ENCODE measurements around the gene HNRNPA3. TPM values are rescaled to one million over a fixed set of nuclear protein-coding genes. Genes with fewer than 3 reads are reported as not detected.

Gene HNRNPA3
- 100 to 1,000 TPM in 3 of 4 donors, 10 to 100 TPM in 1; 73.4 to 282 (median 190) TPM for polyA plus RNA-seq
- long read RNA-seq, donor 1, result 0 reads
- long read RNA-seq, donor 2, full-length matches to known transcripts, result 11 of 93 reads
- long read RNA-seq, donor 2, partial matches to known transcripts, result 82 of 93 reads
- long read RNA-seq, donor 2, other reads (novel, unspliced or antisense), result 0 of 93 reads
- long read RNA-seq, donor 3, full-length matches to known transcripts, result 17 of 186 reads
- long read RNA-seq, donor 3, partial matches to known transcripts, result 162 of 186 reads
- long read RNA-seq, donor 3, other reads (novel, unspliced or antisense), result 7 of 186 reads
- long read RNA-seq, donor 4, result 0 reads
- long read RNA-seq, donor 5, full-length matches to known transcripts, result 5 of 56 reads
- long read RNA-seq, donor 5, partial matches to known transcripts, result 51 of 56 reads
- long read RNA-seq, donor 5, other reads (novel, unspliced or antisense), result 0 of 56 reads
- long read RNA-seq, donor 6, full-length matches to known transcripts, result 10 of 161 reads
- long read RNA-seq, donor 6, partial matches to known transcripts, result 151 of 161 reads
- long read RNA-seq, donor 6, other reads (novel, unspliced or antisense), result 0 of 161 reads
- long read RNA-seq, donor 7, result 0 reads
- long read RNA-seq, donor 8, full-length matches to known transcripts, result 2 of 21 reads
- long read RNA-seq, donor 8, partial matches to known transcripts, result 19 of 21 reads
- long read RNA-seq, donor 8, other reads (novel, unspliced or antisense), result 0 of 21 reads
- long read RNA-seq, donor 9, partial matches to known transcripts, result 21 of 22 reads
- long read RNA-seq, donor 9, other reads (novel, unspliced or antisense), result 0 of 22 reads
- long read RNA-seq, donor 10, full-length matches to known transcripts, result 31 of 356 reads
- long read RNA-seq, donor 10, partial matches to known transcripts, result 294 of 356 reads
- long read RNA-seq, donor 10, other reads (novel, unspliced or antisense), result 31 of 356 reads

DNA sequence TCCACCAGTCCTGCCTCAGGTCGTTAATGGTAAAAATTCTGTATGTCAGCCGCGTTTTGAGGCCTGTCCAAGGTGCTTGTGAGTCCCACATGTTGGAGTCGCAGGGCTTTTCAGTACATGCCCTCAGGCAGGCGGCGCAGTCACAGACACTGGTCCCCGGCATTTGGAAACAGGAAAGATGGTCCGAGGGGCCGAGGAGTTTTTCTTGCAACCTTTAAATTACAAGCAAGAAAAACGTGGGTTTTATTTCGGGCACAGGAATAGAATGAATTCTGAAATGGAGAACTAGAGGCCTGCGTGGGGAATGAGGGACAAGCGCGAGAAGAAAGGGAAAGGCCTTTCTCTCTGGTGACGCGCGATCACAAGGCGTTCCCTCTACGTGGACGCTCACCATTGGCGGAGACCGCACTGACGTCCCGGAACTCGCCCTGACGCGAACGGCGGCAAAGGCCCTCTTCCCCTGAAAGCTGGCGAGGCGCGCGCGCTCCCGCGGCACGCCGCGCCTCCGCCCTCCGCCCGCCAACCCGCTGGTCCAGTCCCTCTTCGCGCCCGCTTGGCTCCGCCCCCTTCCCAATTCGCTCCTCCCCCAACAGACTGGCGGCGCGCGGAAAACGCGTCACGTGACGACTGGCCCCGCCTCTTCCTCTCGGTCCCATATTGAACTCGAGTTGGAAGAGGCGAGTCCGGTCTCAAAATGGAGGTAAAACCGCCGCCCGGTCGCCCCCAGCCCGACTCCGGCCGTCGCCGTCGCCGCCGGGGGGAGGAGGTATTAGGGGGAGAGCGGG is at the start of gene HNRNPA3:
Gene HNRNPA3 (plus strand): TSS at position 689 of the 785 bp plus-strand sequence. CDS start 6 bp downstream, at position 695.
- H3K27me3 ChIP-seq (ENCODE audit: control insufficient read depth in 3 of 3, insufficient read depth in 3 of 3, low read length in 3 of 3), result no peaks in the 10 kb centered on the region
- no peaks in the 10 kb centered on the region for H3K9me3 ChIP-seq (ENCODE audit: control insufficient read depth in 2 of 2, insufficient read depth in 1 of 2, low read depth in 1 of 2, low read length in 1 of 2)
- H3K4me1 ChIP-seq (ENCODE audit: control insufficient read depth in 3 of 3, insufficient read depth in 2 of 3, low read depth in 1 of 3, low read length in 2 of 3), result peaks cover 0 to 16% (median 3%) of the 10 kb centered on the region in 3 donors
- peak within 1 kb of the TSS; percentile 95 to 97 (median 95) for H3K4me3 ChIP-seq (ENCODE audit: low read depth in 1 of 3, low read length in 3 of 3)
- peak within 1 kb of the TSS; percentile 100 for H3K27ac ChIP-seq (ENCODE audit: low read depth in 1 of 3, low read length in 2 of 3)
- peak; percentile 99 to 100 for DNase-seq
- no peak for FAIRE-seq
- 6 to 9% (median 6%) methylated on average over 62 to 74 of the region's 74 CpGs for WGBS, 3 donors
- H3K36me3 ChIP-seq (ENCODE audit: control insufficient read depth in 3 of 3, insufficient read depth in 2 of 3, low read depth in 1 of 3, low read length in 3 of 3), result peaks cover 4 to 19% (median 6%) of the 10 kb centered on the region in 3 donors

- FAIRE-seq (no peak), DNase-seq (no peak)
- Histone ChIP-seq H3K27me3 (ENCODE audit: control insufficient read depth in 3 of 3, insufficient read depth in 3 of 3, low read length in 3 of 3) (no peaks in the 10 kb centered on the region), H3K9me3 (ENCODE audit: control insufficient read depth in 2 of 2, insufficient read depth in 1 of 2, low read depth in 1 of 2, low read length in 1 of 2) (no peaks in the 10 kb centered on the region), H3K36me3 (ENCODE audit: control insufficient read depth in 3 of 3, insufficient read depth in 2 of 3, low read depth in 1 of 3, low read length in 3 of 3) (no peaks in the 10 kb centered on the region), H3K4me3 (ENCODE audit: low read depth in 1 of 3, low read length in 3 of 3) (no peak overlapping the region), H3K4me1 (ENCODE audit: control insufficient read depth in 3 of 3, insufficient read depth in 2 of 3, low read depth in 1 of 3, low read length in 2 of 3) (peaks cover 2 to 18% (median 13%) of the 10 kb centered on the region in 3 donors), H3K27ac (ENCODE audit: low read depth in 1 of 3, low read length in 2 of 3) (no peak overlapping the region)
- WGBS, 3 donors, result 12 to 17% (median 15%) methylated on average over 3 of the region's 3 CpGs
These were observed 48.5 kb upstream of the HNRNPA3 start for GRCh38 chr2:177164131-177164530.

GRCh38 chr2:177164584-177165052 is 48.0 kb upstream of the HNRNPA3 start:
- H3K27me3 ChIP-seq (ENCODE audit: control insufficient read depth in 3 of 3, insufficient read depth in 3 of 3, low read length in 3 of 3), result no peaks in the 10 kb centered on the region
- FAIRE-seq (peak; percentile 23), DNase-seq (peak; percentile 84 to 88)
- no peaks in the 10 kb centered on the region for H3K9me3 ChIP-seq (ENCODE audit: control insufficient read depth in 2 of 2, insufficient read depth in 1 of 2, low read depth in 1 of 2, low read length in 1 of 2)
- no peaks in the 10 kb centered on the region for H3K36me3 ChIP-seq (ENCODE audit: control insufficient read depth in 3 of 3, insufficient read depth in 2 of 3, low read depth in 1 of 3, low read length in 3 of 3)
- 1% methylated on average over 13 of the region's 13 CpGs for WGBS, 3 donors
- peak overlapping the region in 1 of 3 donors; percentile 51 for H3K27ac ChIP-seq (ENCODE audit: low read depth in 1 of 3, low read length in 2 of 3)
- peak overlapping the region in 1 of 3 donors; percentile 31 for H3K4me3 ChIP-seq (ENCODE audit: low read depth in 1 of 3, low read length in 3 of 3)
- peaks cover 2 to 18% (median 13%) of the 10 kb centered on the region in 3 donors for H3K4me1 ChIP-seq (ENCODE audit: control insufficient read depth in 3 of 3, insufficient read depth in 2 of 3, low read depth in 1 of 3, low read length in 2 of 3)

DNA sequence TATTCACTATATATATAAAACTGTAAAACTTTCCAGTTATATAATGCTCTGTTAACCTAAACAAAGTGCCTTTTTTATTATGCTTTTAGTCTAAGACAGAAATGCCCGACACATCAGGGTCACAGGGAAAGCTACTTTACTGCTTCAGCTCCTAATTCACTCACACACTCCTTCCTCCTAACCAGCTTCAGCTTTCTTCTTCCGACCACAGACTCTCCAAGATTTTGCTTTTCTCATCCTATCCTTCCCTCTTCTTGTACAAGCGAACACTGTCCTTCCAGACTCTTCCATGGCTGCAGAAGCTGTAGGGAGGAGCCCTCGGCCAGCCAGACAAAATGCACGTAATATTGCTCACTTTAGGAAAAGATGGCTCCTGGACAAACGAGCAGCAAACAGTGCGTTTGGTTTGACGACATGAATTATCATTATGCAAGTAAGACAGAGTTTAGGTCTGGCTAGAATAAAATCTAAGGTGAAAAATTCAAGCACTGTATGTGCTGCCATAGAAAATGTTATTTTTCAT is 47.5 kb upstream of the HNRNPA3 start:
- WGBS, 3 donors, result 10 to 15% (median 13%) methylated on average over 8 of the region's 8 CpGs
- Histone ChIP-seq H3K4me1 (ENCODE audit: control insufficient read depth in 3 of 3, insufficient read depth in 2 of 3, low read depth in 1 of 3, low read length in 2 of 3) (peaks cover 2 to 18% (median 13%) of the 10 kb centered on the region in 3 donors), H3K4me3 (ENCODE audit: low read depth in 1 of 3, low read length in 3 of 3) (peak overlapping the region in 2 of 3 donors; percentile 7 to 31), H3K27ac (ENCODE audit: low read depth in 1 of 3, low read length in 2 of 3) (peak overlapping the region; percentile 51 to 77 (median 65)), H3K9me3 (ENCODE audit: control insufficient read depth in 2 of 2, insufficient read depth in 1 of 2, low read depth in 1 of 2, low read length in 1 of 2) (no peaks in the 10 kb centered on the region), H3K36me3 (ENCODE audit: control insufficient read depth in 3 of 3, insufficient read depth in 2 of 3, low read depth in 1 of 3, low read length in 3 of 3) (no peaks in the 10 kb centered on the region), H3K27me3 (ENCODE audit: control insufficient read depth in 3 of 3, insufficient read depth in 3 of 3, low read length in 3 of 3) (no peaks in the 10 kb centered on the region)
- FAIRE-seq (no peak), DNase-seq (peak; percentile 48 to 51)

- no peak for FAIRE-seq
- peak; percentile 79 to 86 for DNase-seq
- Histone ChIP-seq H3K9me3 (ENCODE audit: control insufficient read depth in 2 of 2, insufficient read depth in 1 of 2, low read depth in 1 of 2, low read length in 1 of 2) (no peaks in the 10 kb centered on the region), H3K36me3 (ENCODE audit: control insufficient read depth in 3 of 3, insufficient read depth in 2 of 3, low read depth in 1 of 3, low read length in 3 of 3) (no peaks in the 10 kb centered on the region), H3K27ac (ENCODE audit: low read depth in 1 of 3, low read length in 2 of 3) (peak overlapping the region; percentile 51 to 94 (median 88)), H3K4me3 (ENCODE audit: low read depth in 1 of 3, low read length in 3 of 3) (peak overlapping the region in 1 of 3 donors; percentile 11), H3K27me3 (ENCODE audit: control insufficient read depth in 3 of 3, insufficient read depth in 3 of 3, low read length in 3 of 3) (no peaks in the 10 kb centered on the region), H3K4me1 (ENCODE audit: control insufficient read depth in 3 of 3, insufficient read depth in 2 of 3, low read depth in 1 of 3, low read length in 2 of 3) (peaks cover 2 to 18% (median 13%) of the 10 kb centered on the region in 3 donors)
- WGBS, 3 donors, result 9 to 40% (median 27%) methylated on average over 8 of the region's 8 CpGs
These were observed 46.6 kb upstream of the HNRNPA3 start for GRCh38 chr2:177165721-177166711.

- no peak for FAIRE-seq
- peaks cover 2 to 17% (median 13%) of the 10 kb centered on the region in 3 donors for H3K4me1 ChIP-seq (ENCODE audit: control insufficient read depth in 3 of 3, insufficient read depth in 2 of 3, low read depth in 1 of 3, low read length in 2 of 3)
- no peaks in the 10 kb centered on the region for H3K9me3 ChIP-seq (ENCODE audit: control insufficient read depth in 2 of 2, insufficient read depth in 1 of 2, low read depth in 1 of 2, low read length in 1 of 2)
- no peak for DNase-seq
- H3K4me3 ChIP-seq (ENCODE audit: low read depth in 1 of 3, low read length in 3 of 3), result no peak overlapping the region
- H3K27me3 ChIP-seq (ENCODE audit: control insufficient read depth in 3 of 3, insufficient read depth in 3 of 3, low read length in 3 of 3), result no peaks in the 10 kb centered on the region
- H3K36me3 ChIP-seq (ENCODE audit: control insufficient read depth in 3 of 3, insufficient read depth in 2 of 3, low read depth in 1 of 3, low read length in 3 of 3), result no peaks in the 10 kb centered on the region
- H3K27ac ChIP-seq (ENCODE audit: low read depth in 1 of 3, low read length in 2 of 3), result peak overlapping the region in 1 of 3 donors; percentile 48
- 65 to 75% (median 69%) methylated on average over 7 of the region's 7 CpGs for WGBS, 3 donors
These were observed 42.6 kb upstream of the HNRNPA3 start for GRCh38 chr2:177169810-177170514.
